Hepatocyte (in vitro differentiated cells): ENCODE results near the gene LHFPL2. TPM values are rescaled to one million over a fixed set of nuclear protein-coding genes. Genes with fewer than 3 reads are reported as not detected.

ENCODE experiments used
- DNase-seq: peaks from one replicate; pipeline ENCODE4 v3.0.0-alpha.2; 2016; ENCODE audit warnings: low spot score
- H2AFZ ChIP-seq: fragments of 200-600 bp; sonication (generic); 2 replicates; pipeline ENCODE4 v1.6.0; 2016; ENCODE audit warnings: antibody characterized with exemption, mild to moderate bottlenecking
- H3K27ac ChIP-seq: fragments of 200-600 bp; sonication (generic); 2 replicates; pipeline ENCODE4 v1.5.1; 2016; ENCODE audit warnings: mild to moderate bottlenecking
- H3K27me3 ChIP-seq: fragments of 200-600 bp; sonication (generic); 2 replicates; pipeline ENCODE4 v1.6.1; 2016
- H3K36me3 ChIP-seq: fragments of 200-600 bp; sonication (generic); replicated peaks from 2 replicates; pipeline ENCODE4 v1.5.1; 2016; ENCODE audit warnings: low read depth; ENCODE audit not compliant: insufficient read depth
- H3K4me1 ChIP-seq: fragments of 200-600 bp; sonication (generic); 2 replicates; pipeline ENCODE4 v1.5.1; 2016; ENCODE audit warnings: mild to moderate bottlenecking, moderate library complexity; ENCODE audit not compliant: insufficient read depth
- H3K4me2 ChIP-seq: fragments of 200-600 bp; sonication (generic); 2 replicates; pipeline ENCODE4 v1.6.0; 2016
- H3K4me3 ChIP-seq: fragments of 200-600 bp; sonication (generic); 2 replicates; pipeline ENCODE4 v1.5.1; 2016; ENCODE audit warnings: mild to moderate bottlenecking
- H3K79me2 ChIP-seq: fragments of 200-600 bp; sonication (generic); 2 replicates; pipeline ENCODE4 v1.6.0; 2017; ENCODE audit warnings: mild to moderate bottlenecking
- H3K9me2 ChIP-seq: fragments of 200-600 bp; sonication (generic); replicated peaks from 2 replicates; pipeline ENCODE4 v1.6.0; 2017; ENCODE audit warnings: mild to moderate bottlenecking; ENCODE audit not compliant: insufficient read depth
- H3K9me3 ChIP-seq: fragments of 200-600 bp; sonication (generic); 2 replicates; pipeline ENCODE4 v1.5.1; 2016; ENCODE audit warnings: low read depth, mild to moderate bottlenecking
- H4K20me1 ChIP-seq: fragments of 200-600 bp; sonication (generic); 2 replicates; pipeline ENCODE4 v1.6.0; 2016; ENCODE audit warnings: mild to moderate bottlenecking; ENCODE audit not compliant: insufficient read depth, poor library complexity, severe bottlenecking
- CTCF ChIP-seq: fragments of 200-600 bp; sonication (generic); IDR thresholded peaks from 2 replicates; pipeline ENCODE4 v1.5.1; 2016; ENCODE audit warnings: antibody characterized with exemption, mild to moderate bottlenecking; ENCODE audit not compliant: poor library complexity
- EZH2 ChIP-seq: fragments of 200-600 bp; sonication (generic); IDR thresholded peaks from 2 replicates; pipeline ENCODE4 v1.6.1; 2016; ENCODE audit warnings: antibody characterized with exemption, mild to moderate bottlenecking, borderline replicate concordance
- EZH2phosphoT487 ChIP-seq: fragments of 200-600 bp; sonication (generic); IDR thresholded peaks from one replicate; pipeline ENCODE4 v1.6.1; 2018; ENCODE audit warnings: antibody characterized with exemption, mild to moderate bottlenecking, low read depth, moderate library complexity; ENCODE audit not compliant: unreplicated experiment, severe bottlenecking
- WGBS: methylation state at CpG from one replicate; pipeline ENCODE4 v1.1.6; 2016; ENCODE audit warnings: low lambda C conversion rate; ENCODE audit errors: missing lambda C conversion rate; 5-methylcytosine and 5-hydroxymethylcytosine counted together
- polyA plus RNA-seq: library from polyadenylated mRNA; unstranded; fragments of >200 nt; fragmentation: Nextera tagmentation; extraction: Ambion mirVana; gene quantifications from 2 replicates; pipeline ENCODE4 v1.2.1, GENCODE V29; 2016
- total RNA-seq: library from RNA; depleted of rRNA; stranded (reverse); fragments of >200 nt; gene quantifications from 2 replicates; pipeline ENCODE4 v1.2.3, GENCODE V29; 2014

The LHFPL2 gene
- total and polyA plus RNA-seq, 2 experiments from 2014 or later, result 15.6 to 39.9 TPM

- TF ChIP-seq EZH2, result no peak
- no peak for TF ChIP-seq CTCF
- no peak for TF ChIP-seq EZH2phosphoT487
- Histone ChIP-seq H3K9me3 (no peaks in the 10 kb centered on the region), H3K36me3 (no peaks in the 10 kb centered on the region), H3K79me2 (peaks cover 93% of the 10 kb centered on the region), H3K4me3 (no peak overlapping the region), H3K27me3 (no peaks in the 10 kb centered on the region), H3K4me2 (peak overlapping the region; percentile 8), H3K9me2 (no peaks in the 10 kb centered on the region), H4K20me1 (no peaks in the 10 kb centered on the region), H3K4me1 (peaks cover 45% of the 10 kb centered on the region), H3K27ac (peak overlapping the region; percentile 75), H2AFZ (no peak overlapping the region)
- 61% methylated on average over 2 of the region's 2 CpGs for WGBS
- DNase-seq, result no peak
Observed at GRCh38 chr5:78639791-78640190, 8.8 kb downstream of the LHFPL2 start.

DNA sequence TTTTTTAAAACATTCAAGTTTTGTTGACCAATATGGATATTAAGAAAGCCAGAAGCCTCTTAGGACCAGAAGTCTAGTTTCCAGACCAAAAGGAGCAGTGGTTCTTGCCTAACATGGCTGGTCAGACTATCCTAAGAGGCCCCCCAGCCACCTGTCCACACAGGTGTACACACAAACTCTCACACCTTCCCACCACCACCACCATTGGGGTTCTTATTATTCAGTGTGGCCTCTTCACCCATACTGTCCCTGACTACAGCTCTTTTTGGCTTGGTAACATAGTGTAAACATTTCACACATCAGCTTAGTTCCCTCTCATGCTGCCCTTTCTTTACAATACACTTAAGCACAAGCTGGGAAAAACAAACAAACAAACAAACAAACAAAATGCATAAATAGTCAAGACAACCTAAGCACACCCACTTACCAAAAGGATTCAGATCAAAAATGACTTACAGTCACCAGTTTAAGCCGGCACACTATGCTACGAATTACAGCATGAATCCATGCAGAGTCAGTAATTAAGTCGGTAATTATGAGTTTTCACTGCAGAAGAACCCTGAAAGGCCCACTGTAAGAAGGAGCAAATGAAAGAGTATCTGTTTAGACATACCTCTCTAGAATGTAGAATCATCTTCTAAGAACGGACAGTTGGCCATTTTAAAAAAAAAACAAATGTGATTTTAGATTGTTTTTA, 9.5 kb downstream of the LHFPL2 start:
- TF ChIP-seq EZH2phosphoT487 (no peak), EZH2 (no peak), CTCF (no peak)
- Histone ChIP-seq H2AFZ (no peak overlapping the region), H4K20me1 (no peaks in the 10 kb centered on the region), H3K4me2 (peak overlapping the region; percentile 18), H3K4me3 (no peak overlapping the region), H3K79me2 (peaks cover 93% of the 10 kb centered on the region), H3K4me1 (peaks cover 45% of the 10 kb centered on the region), H3K36me3 (no peaks in the 10 kb centered on the region), H3K27ac (peak overlapping the region; percentile 75), H3K27me3 (no peaks in the 10 kb centered on the region), H3K9me3 (no peaks in the 10 kb centered on the region), H3K9me2 (no peaks in the 10 kb centered on the region)
- DNase-seq, result no peak
- 67% methylated on average over 4 of the region's 4 CpGs for WGBS

DNA sequence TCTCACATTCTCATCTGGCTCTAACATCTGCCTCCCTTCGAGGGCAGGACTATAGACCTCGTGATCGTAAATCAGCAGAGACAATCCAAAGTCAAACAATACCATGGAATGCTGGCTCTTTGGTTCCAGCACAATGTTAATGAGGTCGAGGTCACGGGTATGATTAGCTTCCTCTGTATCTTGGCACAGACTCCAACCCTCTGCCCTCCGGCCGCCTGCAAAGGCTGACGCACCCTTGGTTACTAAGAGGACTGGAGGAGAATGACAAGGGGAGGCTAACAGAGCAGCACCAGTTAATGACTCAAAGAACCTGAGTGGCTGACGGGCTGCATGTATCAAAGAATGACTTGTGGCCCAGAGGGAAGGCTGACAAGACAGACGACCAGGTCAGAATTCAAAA, 10.1 kb downstream of the LHFPL2 start:
- no peaks in the 10 kb centered on the region for H3K27me3 ChIP-seq
- peaks cover 51% of the 10 kb centered on the region for H3K4me1 ChIP-seq
- H4K20me1 ChIP-seq, result peaks cover 2% of the 10 kb centered on the region
- DNase-seq, result peak; percentile 86
- H3K9me3 ChIP-seq, result no peaks in the 10 kb centered on the region
- TF ChIP-seq EZH2phosphoT487 (no peak), CTCF (no peak), EZH2 (no peak)
- H3K36me3 ChIP-seq, result no peaks in the 10 kb centered on the region
- peak overlapping the region; percentile 18 for H3K4me2 ChIP-seq
- WGBS, result 20% methylated on average over 10 of the region's 10 CpGs
- H3K27ac ChIP-seq, result peak overlapping the region; percentile 78
- H3K4me3 ChIP-seq, result no peak overlapping the region
- H3K9me2 ChIP-seq, result no peaks in the 10 kb centered on the region
- no peak overlapping the region for H2AFZ ChIP-seq
- H3K79me2 ChIP-seq, result peaks cover 92% of the 10 kb centered on the region
